Activated CD4-positive, alpha-beta T cell treated with anti-CD3 and anti-CD28 coated beads, Interleukin-2, amount 50 U/mL, for 4 hours (primary cell): ENCODE data around the gene KIAA0513.

ENCODE experiments used
- DNase-seq, 2 experiments: peaks; one replicate each; pipeline ENCODE4 v3.0.0-alpha.2; 2020

The KIAA0513 gene

DNA sequence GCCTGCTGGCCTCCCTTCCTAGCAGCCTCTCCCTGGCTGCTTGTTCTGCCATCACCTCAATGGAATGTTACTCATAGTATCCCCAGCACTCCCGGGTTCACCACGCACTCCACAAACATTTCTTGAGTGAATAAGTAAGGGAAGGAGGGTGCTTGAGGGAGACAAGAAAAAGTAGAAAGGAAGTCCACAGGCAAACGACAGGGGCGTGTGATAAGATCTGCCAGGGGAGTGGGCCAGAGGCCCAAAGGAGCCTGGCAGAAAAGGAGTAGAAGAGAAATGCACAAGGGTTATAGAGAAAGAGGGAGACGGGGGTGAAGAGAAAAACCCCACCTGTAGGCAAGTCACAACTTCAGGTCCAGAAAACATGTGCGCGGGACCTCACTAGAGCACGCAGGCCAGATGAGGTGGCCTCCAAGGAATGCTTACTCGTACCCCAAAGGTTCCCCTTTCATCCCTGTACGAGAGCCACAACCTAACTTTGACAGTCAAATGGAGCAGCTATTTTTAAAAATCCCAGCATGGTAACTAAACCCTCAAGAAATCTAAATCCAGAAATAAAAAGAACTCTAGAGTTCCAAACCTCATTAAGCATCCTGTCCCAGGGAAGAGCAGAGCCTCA lies 22.9 kb upstream of the KIAA0513 start:
- DNase-seq = no peak

DNA sequence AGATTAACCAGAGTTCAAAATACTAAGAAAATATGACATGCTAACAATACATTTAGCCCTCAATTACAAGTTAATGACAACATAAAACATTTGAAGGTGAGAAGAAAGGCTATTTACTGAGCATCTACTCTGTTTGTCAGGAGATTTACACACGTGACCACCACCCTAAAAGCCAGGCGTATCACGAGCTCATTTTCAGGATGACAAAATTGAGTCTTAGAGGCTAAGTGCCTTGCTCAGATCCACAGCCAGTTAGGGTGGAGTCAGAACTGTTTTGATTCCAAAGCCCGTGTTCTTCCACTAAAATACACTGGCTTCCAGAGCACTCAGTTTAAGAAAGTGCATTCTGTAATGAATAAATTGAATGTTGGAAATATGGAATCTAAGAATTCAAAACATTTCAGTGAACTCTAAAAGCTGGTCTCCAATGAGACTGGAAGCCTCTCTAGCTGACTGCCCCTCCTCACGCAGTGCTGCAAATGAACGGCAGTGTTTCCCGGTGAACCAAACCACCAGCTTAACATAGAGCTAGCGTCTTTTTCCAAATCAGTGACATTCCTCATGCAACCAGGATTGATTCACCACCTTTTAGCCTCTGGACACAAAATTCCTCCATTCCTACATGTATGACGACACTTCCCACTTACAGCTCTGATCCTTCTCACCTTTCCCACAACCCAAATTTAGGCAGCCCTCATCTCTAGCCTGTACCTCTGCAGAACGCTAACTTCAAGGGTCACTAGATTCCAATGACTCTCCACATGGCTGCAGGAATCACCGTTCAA lies 22.1 kb upstream of the KIAA0513 start:
- DNase-seq = no peak

DNA sequence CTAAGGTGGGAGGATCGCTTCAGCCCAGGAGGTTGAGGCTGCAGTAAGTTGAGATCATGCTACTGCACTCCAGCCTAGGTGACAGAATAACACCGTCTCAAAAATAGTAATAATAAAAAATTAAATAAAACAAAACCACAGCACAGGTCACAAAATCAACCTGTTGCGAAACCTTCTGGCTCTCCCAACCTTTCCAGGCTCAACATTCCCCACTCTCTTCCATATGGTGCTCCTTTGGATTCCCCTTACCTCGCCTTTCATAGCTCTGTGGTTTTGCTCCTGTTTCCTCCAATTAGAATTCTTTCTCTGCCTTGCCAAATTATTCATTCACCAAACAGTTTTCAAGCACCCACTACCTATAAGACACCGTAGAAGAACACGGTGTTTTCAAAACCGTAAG lies 21.0 kb upstream of the KIAA0513 start:
- no peak for DNase-seq

DNA sequence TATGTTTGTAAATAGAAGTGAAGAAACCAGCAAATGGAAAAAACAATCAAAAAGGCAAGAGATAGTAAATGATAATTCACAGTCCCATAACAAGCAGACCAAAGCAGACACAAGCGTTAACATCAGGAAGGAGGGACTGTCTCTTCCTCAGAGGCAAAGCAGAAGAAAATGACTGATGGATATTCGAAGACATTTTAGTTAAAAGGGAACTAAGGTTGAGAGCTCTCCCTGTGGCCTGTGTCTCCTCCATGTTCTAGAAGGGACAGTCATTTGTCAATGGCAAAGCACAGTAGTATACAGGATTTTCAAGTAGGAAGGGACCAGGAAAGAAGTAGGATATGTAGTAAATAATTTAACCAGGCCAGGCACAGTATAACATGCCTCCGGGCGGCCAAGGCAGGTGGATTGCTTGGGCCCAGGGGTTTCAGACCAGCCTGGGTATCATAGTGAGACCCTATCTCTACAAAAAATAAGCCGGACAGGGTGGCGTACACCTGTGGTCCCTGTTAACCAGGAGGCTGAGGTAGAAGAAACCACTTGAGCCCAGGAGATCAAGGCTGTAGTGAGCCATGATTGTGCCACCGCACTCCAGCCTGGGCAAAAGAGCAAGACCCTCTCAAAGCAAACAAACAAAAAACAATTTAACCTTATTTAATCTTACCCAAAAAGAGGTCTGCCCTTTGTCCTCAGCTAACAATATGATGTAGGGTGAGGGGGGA lies 19.9 kb upstream of the KIAA0513 start:
- no peak for DNase-seq

DNA sequence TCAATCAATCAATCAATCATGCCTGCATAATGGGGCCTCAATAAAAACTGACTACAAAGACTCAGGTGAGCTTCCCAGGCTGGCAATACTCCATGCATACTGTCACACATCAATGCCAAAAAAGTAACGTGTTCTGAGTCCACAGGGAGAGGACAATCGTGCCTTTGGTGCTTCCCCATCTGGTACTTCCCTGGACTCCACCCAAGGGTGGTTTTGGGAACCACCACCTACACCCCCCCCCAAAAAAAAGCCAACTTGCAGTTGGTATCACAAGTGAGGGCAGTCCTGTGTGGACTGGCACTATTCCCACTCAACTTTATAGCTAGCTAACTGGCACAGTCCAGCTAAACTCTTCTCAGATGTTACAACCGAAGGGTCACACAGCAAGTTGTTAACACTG lies 19.3 kb upstream of the KIAA0513 start:
- DNase-seq = no peak

DNA sequence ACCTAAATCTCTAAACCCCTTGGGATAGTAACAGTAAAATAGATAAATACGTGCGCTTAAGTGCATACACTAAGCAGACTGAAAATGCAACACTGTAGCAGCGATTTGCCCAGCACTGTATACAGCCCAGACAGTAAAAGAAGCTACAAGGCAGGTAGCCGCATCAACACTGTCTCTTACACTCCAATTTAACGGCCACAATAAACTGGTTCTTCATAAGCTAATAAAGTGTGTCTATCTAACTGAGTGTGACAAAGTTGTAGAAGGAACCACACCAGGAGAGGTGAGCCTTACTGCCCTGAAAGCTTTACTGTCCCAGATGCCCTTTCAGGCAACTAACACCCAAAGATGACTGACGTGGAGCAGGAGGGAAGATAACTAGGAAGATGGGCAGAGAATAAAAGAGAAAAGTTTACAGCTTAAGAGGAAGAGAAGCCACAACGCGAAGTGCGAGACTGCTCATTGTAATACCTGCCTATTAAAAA lies 17.1 kb upstream of the KIAA0513 start:
- no peak for DNase-seq

DNA sequence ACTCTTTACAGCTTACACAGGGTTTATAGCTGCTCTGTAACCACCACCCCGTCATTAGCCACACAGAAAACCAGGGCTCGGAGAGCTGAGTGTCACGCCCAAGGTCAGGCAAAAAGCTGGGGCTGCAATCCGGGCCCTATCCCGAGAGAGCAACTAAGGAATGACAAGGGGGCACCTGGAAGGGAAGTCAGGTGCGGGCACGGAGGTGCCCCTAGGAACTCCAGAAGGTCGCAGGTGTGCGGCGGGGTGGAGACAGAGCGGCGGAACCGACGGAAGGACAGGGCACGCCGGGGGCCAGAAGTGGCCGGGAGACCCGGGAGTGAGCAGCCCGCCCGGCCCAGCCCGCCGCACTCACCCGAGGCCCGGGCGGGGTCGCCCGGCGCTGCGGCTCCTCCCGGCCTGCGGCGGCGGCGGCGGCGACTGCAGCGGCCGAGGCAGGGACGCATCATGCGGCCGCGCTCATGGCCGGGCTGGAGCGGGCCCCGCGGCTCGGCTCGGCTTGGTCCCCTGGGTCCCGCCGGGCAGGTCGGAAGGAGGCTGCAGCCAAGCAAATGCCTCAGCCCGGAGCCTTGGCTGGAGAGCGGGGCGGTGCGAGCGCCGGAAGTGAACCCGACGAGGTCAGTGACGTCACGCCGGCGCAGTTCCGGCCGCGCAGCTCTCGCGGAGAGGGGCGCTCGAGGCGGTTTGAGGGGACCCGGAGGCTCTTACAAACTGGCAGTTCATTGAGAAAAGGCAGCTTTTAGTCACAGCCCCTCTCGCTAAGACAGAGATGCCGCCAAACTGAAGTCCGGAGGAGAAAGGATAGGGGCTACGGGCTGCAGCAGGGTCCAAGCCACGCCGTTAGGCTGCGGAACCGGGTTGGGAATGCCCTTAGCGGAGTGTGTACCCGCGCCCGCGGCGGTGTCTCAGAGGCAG lies 16.4 kb upstream of the KIAA0513 start, which contains the start of gene ZDHHC7:
Gene ZDHHC7 (minus strand): TSS at position 605 of the 915 bp plus-strand sequence. CDS start 20,917 bp downstream, outside the sequence.
- peak; percentile 77 to 82 for DNase-seq

DNA sequence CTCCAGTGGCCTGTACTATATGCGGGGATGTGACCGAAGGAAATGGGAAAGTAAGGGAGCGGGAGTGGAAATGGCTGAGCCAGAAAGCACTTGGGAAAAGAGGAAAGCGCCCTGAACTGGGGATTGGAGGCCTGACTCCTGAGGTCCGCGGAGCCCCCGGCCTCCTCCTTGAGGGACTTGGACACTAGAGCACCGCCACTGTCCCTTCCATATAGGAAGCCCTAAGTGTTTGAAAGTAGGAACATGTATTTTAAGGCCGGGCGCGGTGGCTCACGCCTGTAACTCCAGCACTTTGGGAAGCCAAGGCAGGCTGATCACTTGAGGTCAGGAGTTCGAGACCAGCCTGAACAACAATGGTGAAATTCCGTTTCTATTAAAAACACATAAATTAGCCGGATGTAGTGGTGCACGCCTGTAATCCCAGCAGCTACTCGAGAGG lies 15.7 kb upstream of the KIAA0513 start:
- DNase-seq = no peak

DNA sequence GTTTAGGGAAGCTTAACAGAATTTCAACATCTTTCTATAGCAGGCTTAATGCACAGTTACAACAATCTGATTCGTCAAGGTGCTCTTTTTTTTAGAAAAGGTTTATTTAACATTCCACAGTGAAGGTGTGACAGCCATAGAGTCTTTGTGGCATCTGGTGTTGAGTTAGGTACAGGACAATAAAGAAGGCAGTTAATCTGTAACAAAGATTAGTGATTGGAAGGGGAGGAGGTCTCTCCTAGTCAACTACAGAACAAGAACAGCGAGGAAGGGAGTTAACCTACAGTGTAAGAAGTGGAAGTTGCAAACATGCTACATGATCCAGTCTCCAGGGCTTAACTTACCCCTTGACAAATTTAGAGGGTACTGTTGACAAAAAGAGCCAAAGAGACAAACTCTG lies 13.3 kb upstream of the KIAA0513 start:
- no peak for DNase-seq

DNA sequence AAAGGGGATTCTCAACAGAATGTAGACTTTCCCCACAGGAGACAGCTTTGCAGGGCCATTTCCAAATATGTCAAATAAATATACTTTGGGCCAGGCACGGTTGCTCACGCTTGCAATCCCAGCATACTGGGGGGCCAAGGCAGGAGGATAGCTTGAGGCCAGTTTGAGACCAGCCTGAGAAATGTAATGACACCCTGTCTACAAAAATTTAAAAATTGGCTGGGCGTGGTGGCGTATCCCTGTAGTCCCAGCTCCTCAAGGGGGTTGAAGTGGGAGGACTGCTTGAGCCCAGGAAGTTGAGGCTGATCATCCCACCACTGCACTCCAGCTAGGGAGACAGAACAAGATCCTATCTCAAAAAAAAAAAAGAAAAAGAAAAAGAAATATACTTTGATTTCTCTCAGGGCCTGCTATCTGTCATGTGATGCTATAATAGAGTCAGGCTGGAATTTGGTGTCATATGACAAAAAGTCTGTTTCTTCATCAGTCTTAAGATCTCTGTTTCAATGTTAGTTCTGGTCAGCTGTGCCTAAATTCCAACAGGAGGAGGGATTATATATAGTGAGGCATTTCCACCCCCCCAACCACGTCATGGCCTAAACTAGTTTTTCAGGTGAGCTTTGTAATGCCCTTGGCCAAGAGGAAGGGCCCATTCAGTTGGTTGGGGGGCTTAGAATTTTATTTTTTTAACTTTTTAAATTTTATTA lies 12.0 kb upstream of the KIAA0513 start:
- DNase-seq = no peak

DNA sequence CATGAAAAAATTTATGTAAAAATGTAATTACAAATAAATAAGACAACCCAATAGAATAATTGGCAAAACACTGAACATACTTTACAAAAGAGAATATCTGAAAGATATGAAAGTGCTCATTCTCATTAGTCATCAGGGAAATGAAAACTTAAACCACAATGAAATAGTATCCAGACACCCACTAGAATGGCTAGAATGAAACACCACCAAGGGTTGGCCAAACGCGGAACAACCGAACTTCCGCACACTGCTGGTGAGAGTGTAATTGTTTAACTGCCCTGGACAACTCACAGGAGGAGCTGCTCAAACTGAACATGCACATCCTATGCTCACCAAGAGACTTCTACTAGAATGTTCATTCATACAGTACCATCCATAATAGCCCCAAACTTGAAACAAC lies 10.4 kb upstream of the KIAA0513 start:
- DNase-seq = no peak

DNA sequence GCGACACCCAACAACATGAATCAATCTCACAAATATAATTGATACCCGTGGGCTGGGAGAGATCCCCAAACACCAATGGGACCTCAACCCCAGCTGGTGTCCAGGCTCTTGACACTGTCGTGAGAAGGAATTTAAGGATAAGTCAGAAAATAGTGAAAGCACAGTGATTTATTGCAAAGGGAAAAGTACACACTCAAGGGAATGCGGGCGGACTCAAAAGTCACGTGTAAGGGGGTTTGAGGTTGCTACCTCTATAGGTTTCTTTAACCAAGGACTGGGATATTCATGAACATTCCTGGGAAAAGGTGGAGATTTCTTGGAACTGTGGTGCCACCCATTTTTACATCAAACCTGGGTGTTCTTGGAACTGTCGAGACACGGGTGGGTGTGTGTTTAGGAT lies 10.0 kb upstream of the KIAA0513 start:
- no peak for DNase-seq

DNA sequence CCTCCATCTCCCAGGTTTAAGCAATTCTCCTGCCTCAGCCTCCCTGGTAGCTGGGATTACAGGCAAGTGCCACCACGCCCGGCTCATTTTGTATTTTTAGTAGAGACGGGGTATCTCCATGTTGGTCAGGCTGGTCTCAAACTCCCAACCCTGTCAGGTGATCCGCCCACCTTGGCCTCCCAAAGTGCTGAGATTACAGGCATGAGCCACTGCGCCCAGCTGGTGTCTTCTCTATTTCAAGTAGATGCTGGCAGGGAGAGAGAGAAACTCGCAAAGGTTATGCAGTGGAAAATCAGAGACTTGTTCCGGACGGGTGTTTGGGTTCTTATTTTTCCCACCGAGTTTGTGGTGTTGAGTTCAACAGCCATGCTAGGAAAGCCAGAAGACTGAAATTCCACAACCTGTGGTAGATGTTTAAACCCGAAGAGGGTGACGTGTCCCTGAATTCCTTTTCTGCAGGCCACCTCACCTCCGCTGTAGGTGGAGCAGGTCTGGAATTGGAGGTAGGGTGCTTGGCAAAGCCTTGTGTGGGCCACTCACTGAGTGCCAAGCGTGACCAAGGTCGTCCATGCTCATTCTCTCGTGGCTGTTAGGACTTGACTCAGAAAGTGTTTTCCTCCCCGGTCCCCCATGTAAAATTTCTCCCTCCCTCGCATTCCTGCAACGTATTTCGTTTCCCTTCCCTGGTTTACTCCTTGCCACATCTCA lies 8.9 kb upstream of the KIAA0513 start:
- no peak for DNase-seq

DNA sequence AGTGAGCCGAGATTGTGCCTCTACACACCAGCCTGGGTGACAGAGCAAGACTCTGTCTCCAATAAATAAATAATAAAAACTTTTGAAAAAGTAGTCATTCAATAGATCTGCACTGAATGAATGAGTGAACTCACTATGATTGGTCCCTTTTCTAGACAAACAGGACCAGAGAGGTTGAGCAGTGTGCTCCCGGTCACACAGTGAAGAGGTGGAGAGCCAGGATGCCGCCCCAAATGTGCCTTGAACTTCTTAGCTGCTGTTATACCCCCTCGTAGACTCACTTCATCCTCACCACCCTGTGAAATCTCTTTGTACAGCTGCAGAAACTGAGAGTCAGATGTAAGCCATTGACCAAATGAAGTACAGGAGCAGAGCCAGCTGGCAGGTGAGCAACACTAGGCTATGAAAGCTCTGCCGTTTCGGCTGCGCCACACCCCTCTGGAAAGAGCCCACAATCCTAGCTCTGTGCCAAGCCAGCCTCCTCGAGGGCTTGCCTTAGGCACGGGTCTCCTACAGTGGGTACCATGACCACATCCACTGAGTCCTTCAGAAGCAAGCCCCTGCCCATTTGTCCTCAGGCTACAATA lies 7.8 kb upstream of the KIAA0513 start:
- DNase-seq = no peak

DNA sequence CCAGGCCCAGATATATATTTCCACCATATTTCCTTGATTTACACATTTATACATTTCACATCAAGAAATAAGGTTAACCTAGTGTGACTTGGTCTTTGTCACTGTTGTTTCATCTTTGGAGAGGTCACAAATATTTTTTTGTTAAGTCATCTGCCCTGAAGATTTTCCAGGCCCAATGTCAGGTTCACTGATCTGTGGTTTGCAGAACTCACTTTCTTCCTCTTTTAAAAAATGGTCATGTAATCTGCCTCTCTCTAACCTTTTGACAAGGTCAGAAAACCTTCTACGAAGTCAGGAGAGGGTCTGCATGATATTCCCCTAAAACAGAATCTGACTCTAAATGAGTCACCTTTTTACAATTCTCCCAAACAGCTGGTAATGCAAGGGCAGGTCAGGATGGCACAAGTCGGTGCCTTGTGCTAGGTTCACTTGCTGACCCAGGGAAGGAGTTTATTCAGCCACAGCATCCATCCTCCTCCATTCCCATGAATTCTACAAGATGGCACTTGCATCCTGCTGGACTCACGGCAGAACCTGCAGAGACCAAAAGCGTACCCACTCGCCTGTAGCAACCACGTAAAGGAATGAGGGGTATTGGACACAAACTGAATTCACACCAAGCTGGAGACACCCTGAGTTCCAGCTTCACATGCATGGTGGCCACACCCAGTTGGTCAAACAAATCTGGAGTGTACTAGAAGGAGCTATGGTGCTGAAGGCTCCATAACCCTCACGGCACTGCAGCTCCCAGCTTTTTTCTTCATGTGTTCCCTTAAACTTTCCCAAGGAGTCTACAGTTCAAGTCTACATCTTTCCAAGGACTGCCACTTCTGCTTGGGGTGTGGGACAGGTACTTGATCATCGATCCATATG lies 1.6 kb upstream of the KIAA0513 start:
- no peak for DNase-seq

DNA sequence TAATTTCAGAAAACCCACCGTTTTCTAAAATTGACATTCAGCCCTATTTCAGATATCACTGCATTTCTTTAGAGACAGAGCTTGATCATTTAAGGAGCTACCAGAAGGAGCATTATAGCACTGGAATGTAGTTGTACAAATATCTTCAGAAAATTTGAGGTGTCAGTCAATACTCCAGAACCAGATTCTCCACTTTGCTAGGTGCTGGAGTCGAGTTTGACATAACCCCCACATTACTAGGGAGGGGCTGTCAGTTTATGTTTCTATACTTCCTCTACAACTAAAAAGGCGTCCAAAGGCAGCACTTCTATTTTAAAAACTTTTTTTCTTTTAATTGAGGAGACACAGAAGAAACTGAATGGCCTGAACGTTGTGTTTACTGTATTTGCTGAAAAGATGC lies 892 bp upstream of the KIAA0513 start:
- DNase-seq = no peak

DNA sequence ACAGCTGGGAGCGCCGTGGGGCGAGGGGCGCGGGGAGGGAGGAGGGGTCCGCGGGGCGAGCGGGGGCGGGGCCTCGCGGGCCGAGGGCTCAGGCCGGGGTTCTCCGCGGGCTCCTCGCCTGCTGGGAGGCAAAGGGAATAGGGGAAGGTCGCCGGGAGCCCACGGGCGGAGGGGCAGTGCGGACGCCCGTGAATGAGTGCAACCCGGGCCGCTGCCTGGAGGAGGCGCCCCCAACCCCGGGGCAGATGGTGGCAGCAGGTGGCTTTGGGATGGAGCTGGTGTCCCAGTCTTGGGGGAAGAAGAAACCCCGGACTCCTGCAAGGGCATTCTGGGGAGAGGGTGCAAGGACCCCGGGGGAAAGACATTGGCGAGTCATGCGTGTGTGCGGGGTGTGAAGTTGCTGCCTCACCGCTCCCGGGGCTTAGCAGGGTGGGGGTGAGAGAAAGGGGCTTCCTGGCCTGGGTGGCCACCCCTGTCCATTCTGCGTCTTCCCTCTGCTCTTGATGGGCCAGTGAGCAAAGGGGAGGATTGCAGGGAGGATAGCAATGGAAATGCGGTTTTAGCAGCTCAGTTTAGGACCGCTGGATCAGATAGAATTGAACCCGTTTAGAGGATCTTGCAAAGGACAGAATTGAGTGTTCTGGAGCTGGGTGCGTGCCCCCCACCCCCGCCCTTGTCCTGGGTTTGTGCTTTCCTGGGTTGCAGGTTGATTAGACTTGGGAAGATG lies 526 bp downstream of the KIAA0513 start:
- no peak for DNase-seq

DNA sequence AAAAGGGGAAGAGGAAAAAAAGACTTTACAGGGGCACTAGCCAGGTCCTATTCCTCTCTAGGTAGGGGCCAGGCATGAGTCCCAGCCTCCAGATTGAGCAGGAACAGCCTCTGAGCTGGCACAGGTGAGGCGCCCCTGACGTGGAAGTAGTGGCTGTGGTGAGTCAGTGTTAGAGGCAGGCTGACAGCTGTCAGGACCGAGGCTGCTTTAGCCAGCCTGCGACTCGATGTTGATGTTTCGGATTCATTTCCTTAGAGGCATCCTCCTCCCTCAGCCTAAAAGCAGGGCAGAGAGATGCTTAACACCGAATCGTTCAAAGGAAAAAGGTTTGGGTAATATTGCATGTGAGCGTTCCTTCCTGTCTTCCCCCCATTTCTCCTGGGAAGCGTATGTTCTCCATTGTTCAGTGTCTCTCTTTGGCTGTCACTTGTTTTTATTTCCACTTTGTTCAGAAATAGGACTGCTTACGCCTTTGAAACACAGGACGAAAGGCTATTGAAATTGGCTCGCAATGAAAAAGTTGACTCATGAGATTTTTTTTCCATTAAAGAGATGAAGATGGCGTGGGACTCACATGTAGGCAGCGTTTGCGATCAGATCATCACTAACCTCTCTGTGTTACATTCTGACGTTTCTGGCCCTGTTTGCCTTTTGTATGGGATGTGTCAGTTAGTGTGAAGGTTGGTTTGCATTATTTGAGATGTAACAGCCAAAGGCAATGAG lies 1.3 kb downstream of the KIAA0513 start:
- DNase-seq = peak; percentile 66 to 74
